ENCODE data around the gene RAB37.

GRCh38 chr17:74712301-74712700, 24.8 kb upstream of the RAB37 start:
- TF ChIP-seq CTCF (conservative IDR thresholded peaks at IDR 0.05) (no peak), ZFX (IDR thresholded peaks at IDR 0.05) (no peak)

All from C4-2B (cell line).